ENCODE results near the gene FBXL13. TPM values are rescaled to one million over a fixed set of nuclear protein-coding genes. Genes with fewer than 3 reads are reported as not detected.
"Not testable (repeated sequence)": the region's sequence is repeated elsewhere in the genome, so short reads cannot be mapped to it uniquely, and the experiment has no call there.

The FBXL13 gene
- total RNA-seq, 1 experiment from 2014 or later: 0.43 TPM

DNA sequence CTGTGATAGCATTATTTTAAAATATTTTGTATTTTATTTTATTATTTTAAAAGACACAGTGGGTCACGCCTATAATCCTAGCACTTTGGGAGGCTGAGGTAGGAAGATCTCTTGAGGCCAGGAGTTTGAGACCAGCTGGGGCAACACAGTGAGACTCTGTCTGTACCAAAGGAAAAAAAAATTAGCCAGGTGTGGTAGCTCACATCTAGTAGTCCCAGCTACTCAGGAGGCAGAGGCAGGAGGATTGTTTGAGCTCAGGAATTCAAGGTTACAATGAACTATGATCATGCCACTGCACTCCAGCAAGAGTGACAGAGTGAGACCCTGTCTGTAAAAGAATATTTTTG, 37.1 kb downstream of the FBXL13 start:
- no peaks in the 10 kb centered on the region for H3K9me3 ChIP-seq
- BruUV-seq (replicated peaks): no TSS peak
- DNase-seq: no peak
- no peak overlapping the region for H3K4me3 ChIP-seq (ENCODE audit: low read depth, low read length)
- no peaks in the 10 kb centered on the region for H3K4me1 Mint-ChIP-seq (ENCODE audit: low read depth, unreplicated experiment)
- no peaks in the 10 kb centered on the region for H3K36me3 Mint-ChIP-seq (ENCODE audit: insufficient read depth, unreplicated experiment)
- peaks cover 5% of the 10 kb centered on the region for H3K27me3 Mint-ChIP-seq (ENCODE audit: insufficient read depth, unreplicated experiment)
- no peak overlapping the region for H3K4me3 Mint-ChIP-seq (ENCODE audit: unreplicated experiment)
- peaks cover 19% of the 10 kb centered on the region for H3K9me3 Mint-ChIP-seq (ENCODE audit: unreplicated experiment)
- peaks cover 9% of the 10 kb centered on the region for H3K4me1 ChIP-seq
- H3K27ac Mint-ChIP-seq (ENCODE audit: unreplicated experiment): no peak overlapping the region
- intact Hi-C loops (cut with micrococcal nuclease; ENCODE audit: unreplicated experiment): no loop called here
- H3K36me3 ChIP-seq (ENCODE audit: control insufficient read depth, insufficient read depth, low read length): no peaks in the 10 kb centered on the region
- ChIA-PET POLR2A (no interaction called here), CTCF (no interaction called here)
- H3K27me3 ChIP-seq (replicated peaks; ENCODE audit: control insufficient read depth, insufficient read depth, low read length): no peaks in the 10 kb centered on the region
- TF ChIP-seq, protein P1, sequence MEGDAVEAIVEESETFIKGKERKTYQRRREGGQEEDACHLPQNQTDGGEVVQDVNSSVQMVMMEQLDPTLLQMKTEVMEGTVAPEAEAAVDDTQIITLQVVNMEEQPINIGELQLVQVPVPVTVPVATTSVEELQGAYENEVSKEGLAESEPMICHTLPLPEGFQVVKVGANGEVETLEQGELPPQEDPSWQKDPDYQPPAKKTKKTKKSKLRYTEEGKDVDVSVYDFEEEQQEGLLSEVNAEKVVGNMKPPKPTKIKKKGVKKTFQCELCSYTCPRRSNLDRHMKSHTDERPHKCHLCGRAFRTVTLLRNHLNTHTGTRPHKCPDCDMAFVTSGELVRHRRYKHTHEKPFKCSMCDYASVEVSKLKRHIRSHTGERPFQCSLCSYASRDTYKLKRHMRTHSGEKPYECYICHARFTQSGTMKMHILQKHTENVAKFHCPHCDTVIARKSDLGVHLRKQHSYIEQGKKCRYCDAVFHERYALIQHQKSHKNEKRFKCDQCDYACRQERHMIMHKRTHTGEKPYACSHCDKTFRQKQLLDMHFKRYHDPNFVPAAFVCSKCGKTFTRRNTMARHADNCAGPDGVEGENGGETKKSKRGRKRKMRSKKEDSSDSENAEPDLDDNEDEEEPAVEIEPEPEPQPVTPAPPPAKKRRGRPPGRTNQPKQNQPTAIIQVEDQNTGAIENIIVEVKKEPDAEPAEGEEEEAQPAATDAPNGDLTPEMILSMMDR (IDR thresholded peaks at IDR 0.05; ENCODE audit: insufficient read depth in 1 of 2, low read depth in 1 of 2, low read length in 1 of 2, severe bottlenecking in 1 of 2, unreplicated experiment in 1 of 2): no peak

DNA sequence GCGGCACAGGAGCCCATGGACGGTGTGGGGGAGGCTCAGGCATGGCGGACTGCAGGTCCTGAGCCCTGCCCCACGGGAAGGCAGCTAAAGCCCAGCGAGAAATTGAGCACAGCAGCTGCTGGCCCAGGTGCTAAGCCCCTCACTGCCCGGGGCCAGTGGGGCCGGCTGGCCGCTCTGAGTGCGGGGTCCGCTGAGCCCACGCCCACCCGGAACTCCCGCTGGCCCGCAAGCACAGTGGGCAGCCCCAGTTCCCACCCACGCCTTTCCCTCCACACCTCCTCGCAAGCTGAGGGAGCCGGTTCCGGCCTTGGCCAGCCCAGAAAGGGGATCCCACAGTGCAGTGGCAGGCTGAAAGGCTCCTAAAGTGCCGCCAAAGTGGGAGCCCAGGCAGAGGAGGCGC, 40.3 kb downstream of the FBXL13 start:
- H3K27ac Mint-ChIP-seq (ENCODE audit: unreplicated experiment); H3K9me3 ChIP-seq; H3K9me3 Mint-ChIP-seq (ENCODE audit: unreplicated experiment); H3K27me3 Mint-ChIP-seq (ENCODE audit: insufficient read depth, unreplicated experiment); H3K4me1 Mint-ChIP-seq (ENCODE audit: low read depth, unreplicated experiment); H3K36me3 Mint-ChIP-seq (ENCODE audit: insufficient read depth, unreplicated experiment); H3K36me3 ChIP-seq (ENCODE audit: control insufficient read depth, insufficient read depth, low read length); intact Hi-C loops (cut with micrococcal nuclease; ENCODE audit: unreplicated experiment); POLR2A ChIA-PET; H3K4me1 ChIP-seq; BruUV-seq (replicated peaks); DNase-seq; H3K4me3 ChIP-seq (ENCODE audit: low read depth, low read length); H3K4me3 Mint-ChIP-seq (ENCODE audit: unreplicated experiment); H3K27me3 ChIP-seq (replicated peaks; ENCODE audit: control insufficient read depth, insufficient read depth, low read length): not testable (repeated sequence)
- CTCF ChIA-PET: interaction anchor here (0.5 kb wide), 1 partner anchor 178 kb away, joined by 3 read pairs; no protein-coding TSS in a partner anchor

DNA sequence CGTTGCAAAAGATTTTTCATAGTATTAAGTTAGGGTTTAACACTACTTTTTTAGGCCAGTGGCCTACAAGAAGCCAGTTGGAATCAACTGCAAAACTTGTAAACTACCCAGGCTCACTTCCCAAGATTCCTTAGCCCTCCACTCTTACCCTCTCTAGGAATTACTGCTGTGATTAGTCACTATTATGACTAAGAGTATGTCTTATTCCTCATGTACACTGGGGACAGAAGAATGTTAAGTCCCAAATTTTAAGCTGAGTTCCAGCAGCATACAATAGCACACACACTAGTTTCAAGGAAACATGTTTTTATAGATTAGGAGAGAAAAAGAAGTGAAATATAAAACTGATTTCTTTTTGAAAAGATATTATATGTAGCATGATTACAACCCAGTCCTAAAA, 42.8 kb downstream of the FBXL13 start:
- DNase-seq: no peak
- CTCF ChIA-PET: no interaction called here
- Histone ChIP-seq H3K36me3 (ENCODE audit: control insufficient read depth, insufficient read depth, low read length) (no peaks in the 10 kb centered on the region), H3K27me3 (replicated peaks; ENCODE audit: control insufficient read depth, insufficient read depth, low read length) (no peaks in the 10 kb centered on the region), H3K4me1 (peaks cover under 1% of the 10 kb centered on the region), H3K4me3 (ENCODE audit: low read depth, low read length) (no peak overlapping the region), H3K9me3 (no peaks in the 10 kb centered on the region)
- Mint-ChIP-seq H3K27me3 (ENCODE audit: insufficient read depth, unreplicated experiment) (peaks cover 6% of the 10 kb centered on the region), H3K9me3 (ENCODE audit: unreplicated experiment) (no peaks in the 10 kb centered on the region), H3K4me1 (ENCODE audit: low read depth, unreplicated experiment) (no peaks in the 10 kb centered on the region), H3K27ac (ENCODE audit: unreplicated experiment) (no peak overlapping the region), H3K4me3 (ENCODE audit: unreplicated experiment) (no peak overlapping the region), H3K36me3 (ENCODE audit: insufficient read depth, unreplicated experiment) (no peaks in the 10 kb centered on the region)
- POLR2A ChIA-PET: no interaction called here
- BruUV-seq (replicated peaks): no TSS peak
- TF ChIP-seq, protein P1 (IDR thresholded peaks at IDR 0.05; ENCODE audit: insufficient read depth in 1 of 2, low read depth in 1 of 2, low read length in 1 of 2, severe bottlenecking in 1 of 2, unreplicated experiment in 1 of 2): no peak
- intact Hi-C loops (cut with micrococcal nuclease; ENCODE audit: unreplicated experiment): no loop called here

DNA sequence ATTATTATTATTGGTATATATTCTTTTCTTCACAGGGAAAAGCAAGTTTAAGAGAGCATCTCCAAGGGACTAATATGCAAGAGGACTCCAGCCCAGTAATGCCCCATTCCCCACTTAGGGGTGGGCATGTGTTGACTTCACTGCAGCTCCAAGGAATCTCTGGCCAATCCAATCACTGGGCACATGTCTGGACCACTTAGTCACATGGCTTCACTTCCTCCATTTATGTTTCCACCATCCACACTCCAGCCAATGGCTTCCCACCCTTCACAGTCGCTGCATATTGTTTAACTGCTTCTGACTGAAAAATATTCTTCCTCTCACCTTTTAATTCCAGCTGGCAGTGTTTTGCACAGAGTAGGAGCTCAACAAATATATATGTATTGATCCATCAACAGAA, 43.6 kb downstream of the FBXL13 start:
- Mint-ChIP-seq H3K4me3 (ENCODE audit: unreplicated experiment) (no peak overlapping the region), H3K27ac (ENCODE audit: unreplicated experiment) (no peak overlapping the region), H3K27me3 (ENCODE audit: insufficient read depth, unreplicated experiment) (peaks cover 6% of the 10 kb centered on the region), H3K9me3 (ENCODE audit: unreplicated experiment) (no peaks in the 10 kb centered on the region), H3K4me1 (ENCODE audit: low read depth, unreplicated experiment) (no peaks in the 10 kb centered on the region), H3K36me3 (ENCODE audit: insufficient read depth, unreplicated experiment) (no peaks in the 10 kb centered on the region)
- ChIA-PET CTCF (no interaction called here), POLR2A (no interaction called here)
- Histone ChIP-seq H3K4me3 (ENCODE audit: low read depth, low read length) (no peak overlapping the region), H3K9me3 (no peaks in the 10 kb centered on the region), H3K27me3 (replicated peaks; ENCODE audit: control insufficient read depth, insufficient read depth, low read length) (no peaks in the 10 kb centered on the region), H3K4me1 (no peaks in the 10 kb centered on the region), H3K36me3 (ENCODE audit: control insufficient read depth, insufficient read depth, low read length) (no peaks in the 10 kb centered on the region)
- no TSS peak for BruUV-seq (replicated peaks)
- intact Hi-C loops (cut with micrococcal nuclease; ENCODE audit: unreplicated experiment): no loop called here
- no peak for DNase-seq
- TF ChIP-seq, protein P1 (IDR thresholded peaks at IDR 0.05; ENCODE audit: insufficient read depth in 1 of 2, low read depth in 1 of 2, low read length in 1 of 2, severe bottlenecking in 1 of 2, unreplicated experiment in 1 of 2): no peak

Data from Caco-2 (cell line).